GM12801 (cell line): ENCODE measurements around the gene ALCAM.

Source experiments
- TF ChIP-seq, protein P1 (sequence below): IDR thresholded peaks from one replicate; pipeline ENCODE4 v1.5.1; 2011; ENCODE audit warnings: control low read depth; ENCODE audit not compliant: insufficient read length; ENCODE audit errors: extremely low read depth

Gene ALCAM

DNA sequence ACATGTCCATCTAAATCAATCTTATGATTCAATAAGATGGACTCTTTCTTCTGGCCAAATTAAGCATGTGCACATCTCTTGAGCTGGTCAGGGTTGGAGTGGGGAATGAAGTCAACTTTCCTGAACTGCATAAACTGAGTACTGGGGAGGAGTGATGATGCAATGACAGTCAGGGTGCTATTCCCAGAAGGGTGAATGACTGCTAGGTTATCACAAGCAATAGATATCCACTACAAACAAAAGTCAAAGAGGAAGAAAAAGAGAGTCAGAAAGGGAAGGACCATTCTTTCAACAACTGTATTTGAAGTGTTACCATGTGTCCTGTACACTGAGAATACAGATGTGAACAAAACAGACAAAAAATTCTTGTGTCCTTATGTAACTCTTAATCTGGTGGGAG, 70.0 kb downstream of the ALCAM start:
- TF ChIP-seq, protein P1, sequence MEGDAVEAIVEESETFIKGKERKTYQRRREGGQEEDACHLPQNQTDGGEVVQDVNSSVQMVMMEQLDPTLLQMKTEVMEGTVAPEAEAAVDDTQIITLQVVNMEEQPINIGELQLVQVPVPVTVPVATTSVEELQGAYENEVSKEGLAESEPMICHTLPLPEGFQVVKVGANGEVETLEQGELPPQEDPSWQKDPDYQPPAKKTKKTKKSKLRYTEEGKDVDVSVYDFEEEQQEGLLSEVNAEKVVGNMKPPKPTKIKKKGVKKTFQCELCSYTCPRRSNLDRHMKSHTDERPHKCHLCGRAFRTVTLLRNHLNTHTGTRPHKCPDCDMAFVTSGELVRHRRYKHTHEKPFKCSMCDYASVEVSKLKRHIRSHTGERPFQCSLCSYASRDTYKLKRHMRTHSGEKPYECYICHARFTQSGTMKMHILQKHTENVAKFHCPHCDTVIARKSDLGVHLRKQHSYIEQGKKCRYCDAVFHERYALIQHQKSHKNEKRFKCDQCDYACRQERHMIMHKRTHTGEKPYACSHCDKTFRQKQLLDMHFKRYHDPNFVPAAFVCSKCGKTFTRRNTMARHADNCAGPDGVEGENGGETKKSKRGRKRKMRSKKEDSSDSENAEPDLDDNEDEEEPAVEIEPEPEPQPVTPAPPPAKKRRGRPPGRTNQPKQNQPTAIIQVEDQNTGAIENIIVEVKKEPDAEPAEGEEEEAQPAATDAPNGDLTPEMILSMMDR = no peak

DNA sequence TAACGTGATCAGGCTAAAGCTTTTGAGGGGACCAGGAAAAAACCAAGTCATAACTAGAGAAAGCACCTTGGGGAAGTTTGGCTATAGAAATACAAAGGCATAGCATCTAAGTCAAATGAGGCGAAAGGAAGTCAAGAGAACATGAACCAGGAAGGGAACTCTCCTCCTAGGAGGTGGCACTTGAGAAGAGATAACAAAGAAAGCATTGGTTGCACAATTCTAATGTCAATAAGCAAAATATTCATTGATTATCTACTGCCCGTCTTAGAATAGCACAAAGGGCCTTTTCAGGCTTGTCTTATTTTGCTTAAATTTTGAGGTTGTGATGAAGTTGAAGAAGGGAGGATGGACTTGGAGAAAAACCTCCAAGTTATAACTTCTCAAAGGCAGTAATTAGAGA, 73.4 kb downstream of the ALCAM start:
- TF ChIP-seq, protein P1 = no peak

DNA sequence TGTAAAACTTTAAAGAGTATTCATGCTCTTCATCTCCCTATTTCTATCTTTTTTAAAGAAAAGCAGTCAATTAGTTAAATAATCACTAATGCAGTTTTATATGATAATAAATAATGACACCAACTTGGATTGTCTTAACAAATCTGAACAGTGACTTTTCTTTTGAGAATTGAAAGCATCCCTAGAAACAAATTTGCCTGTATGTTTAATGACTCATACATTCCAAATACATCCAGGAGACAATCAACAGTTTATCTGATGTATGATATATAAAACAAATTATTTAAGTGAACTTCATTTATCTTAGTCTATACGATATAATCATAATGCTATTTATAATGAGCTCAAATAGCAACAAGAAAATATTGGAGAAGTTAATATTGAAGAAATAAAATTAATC, 78.0 kb downstream of the ALCAM start:
- TF ChIP-seq, protein P1 = no peak

DNA sequence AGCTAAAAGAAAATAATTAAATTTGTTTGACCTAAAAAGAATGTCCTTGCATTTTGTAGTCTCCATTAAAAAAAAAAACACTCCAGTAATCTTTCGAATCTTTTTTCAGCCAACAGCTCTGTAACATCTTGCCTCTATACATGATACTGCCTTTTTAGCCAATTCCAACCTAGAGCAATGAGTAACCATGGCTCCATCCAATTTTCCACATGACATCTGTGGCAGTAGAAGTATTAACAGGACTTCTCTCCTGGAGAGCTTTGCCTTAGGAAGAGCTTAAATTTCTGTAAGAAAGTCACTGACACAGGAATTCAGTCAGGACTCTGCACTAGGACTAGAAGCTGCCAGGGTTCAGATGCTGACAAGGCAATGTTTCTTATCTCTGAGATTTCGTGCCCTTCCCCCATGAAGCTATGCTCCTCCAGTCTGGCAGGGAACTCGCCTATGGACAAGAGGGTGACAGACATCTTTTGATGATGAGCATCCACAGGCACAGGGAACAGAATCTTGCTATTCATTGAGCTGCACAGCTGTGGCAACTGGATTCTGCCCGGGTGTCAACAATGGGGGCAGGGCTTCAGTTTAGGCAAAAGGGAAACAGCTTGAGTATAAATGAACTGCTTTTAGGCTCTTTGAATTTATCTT, 81.8 kb downstream of the ALCAM start:
- TF ChIP-seq, protein P1 = no peak

DNA sequence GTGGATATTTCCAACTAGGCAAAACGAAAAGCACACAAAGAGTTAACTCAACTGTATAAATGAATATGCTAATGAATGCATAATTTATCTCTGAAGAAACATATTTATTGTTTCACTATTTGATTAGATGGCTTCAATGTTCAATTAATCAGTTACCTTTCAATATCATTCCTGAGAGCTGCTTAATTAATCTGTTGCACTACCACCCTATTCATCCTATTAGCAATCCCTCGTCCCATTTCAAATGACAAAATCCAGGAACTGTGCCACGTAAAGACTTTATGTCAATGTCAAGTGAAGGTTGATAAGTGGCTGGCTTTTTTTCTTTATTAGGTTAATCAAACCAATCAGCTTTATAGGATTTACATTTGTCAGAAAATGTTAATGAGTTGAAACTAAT, 82.7 kb downstream of the ALCAM start:
- TF ChIP-seq, protein P1 = no peak

DNA sequence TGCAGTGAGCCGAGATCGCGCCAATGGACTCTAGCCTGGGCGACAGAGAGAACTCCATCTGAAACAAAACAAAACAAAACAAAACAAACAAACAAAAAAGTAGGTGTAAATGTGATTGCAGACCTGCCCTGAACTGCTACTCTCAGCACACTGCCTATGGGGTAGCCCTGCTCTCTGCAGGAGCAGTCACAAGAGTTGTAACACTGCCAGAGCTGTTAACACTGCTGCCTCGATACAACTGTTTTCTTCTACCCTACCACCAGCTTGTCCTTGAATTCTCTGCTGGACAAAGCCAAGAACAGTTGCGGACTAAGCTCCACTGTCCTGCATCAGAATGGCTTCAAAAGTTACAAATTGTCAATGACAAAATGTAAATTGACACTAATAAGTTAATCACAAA, 89.3 kb downstream of the ALCAM start:
- TF ChIP-seq, protein P1 = no peak

DNA sequence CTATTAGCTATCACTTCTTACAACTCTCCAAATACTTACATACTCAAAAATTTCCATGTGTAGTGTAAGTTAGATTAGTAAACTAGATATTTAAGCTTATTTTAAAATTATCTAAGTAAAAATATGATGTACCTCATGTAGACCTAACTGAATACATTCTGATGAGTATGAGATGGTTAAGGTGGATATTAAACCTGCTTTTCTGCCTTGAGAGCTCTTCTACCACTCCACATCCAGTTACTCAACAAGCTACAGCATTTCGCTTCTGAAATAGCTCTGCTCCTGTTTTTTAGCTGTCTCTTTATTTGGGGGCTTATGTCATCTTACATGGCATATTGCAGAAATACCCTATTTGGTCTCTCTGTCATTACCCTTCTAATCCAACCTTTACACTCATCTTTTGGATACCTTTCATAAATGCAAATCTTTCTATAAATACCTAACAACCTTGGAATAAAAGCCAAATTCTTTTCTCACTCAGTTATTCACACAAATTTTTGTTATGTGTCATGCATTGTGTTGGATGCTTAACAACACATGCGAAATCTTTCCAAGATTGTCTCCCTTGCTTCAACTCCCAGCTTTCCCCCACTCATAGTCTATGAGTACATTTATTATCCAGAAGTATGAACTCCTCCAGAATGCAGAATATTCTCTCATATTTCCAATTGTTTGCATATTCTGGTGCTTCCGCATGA, 92.0 kb downstream of the ALCAM start:
- TF ChIP-seq, protein P1 = no peak
